Loucy (cell line): ENCODE results near the gene SLCO2A1.

Experiments
- H2AFZ ChIP-seq: fragments of 200-600 bp; sonication (generic); 2 replicates; pipeline ENCODE4 v1.6.0; 2016; ENCODE audit warnings: antibody characterized with exemption, mild to moderate bottlenecking, low read length, moderate library complexity
- H3F3A ChIP-seq: fragments of 200-600 bp; 2 replicates; pipeline ENCODE4 v1.6.0; 2016; ENCODE audit warnings: antibody characterized with exemption, low read depth, mild to moderate bottlenecking
- H3K27me3 ChIP-seq: fragments of 200-600 bp; sonication (generic); 2 replicates; pipeline ENCODE4 v1.6.1; 2014; ENCODE audit warnings: low read length, mild to moderate bottlenecking; ENCODE audit not compliant: insufficient read depth, poor library complexity, severe bottlenecking
- H3K36me3 ChIP-seq: fragments of 200-600 bp; sonication (generic); 2 replicates; pipeline ENCODE4 v1.6.1; 2016; ENCODE audit warnings: low read length; ENCODE audit not compliant: insufficient read depth
- H3K4me1 ChIP-seq: fragments of 200-600 bp; sonication (generic); 2 replicates; pipeline ENCODE4 v1.5.1; 2014; ENCODE audit warnings: low read length, mild to moderate bottlenecking; ENCODE audit not compliant: insufficient read depth, poor library complexity, severe bottlenecking
- H3K4me2 ChIP-seq: fragments of 200-600 bp; sonication (generic); 2 replicates; pipeline ENCODE4 v1.6.0; 2014; ENCODE audit warnings: antibody characterized with exemption, low read length, low read depth, mild to moderate bottlenecking; ENCODE audit not compliant: poor library complexity, severe bottlenecking
- H3K4me3 ChIP-seq: fragments of 200-600 bp; sonication (generic); 2 replicates; pipeline ENCODE4 v1.5.1; 2014; ENCODE audit warnings: low read length, mild to moderate bottlenecking, mixed read lengths; ENCODE audit not compliant: poor library complexity, severe bottlenecking
- H3K79me2 ChIP-seq: fragments of 200-600 bp; sonication (generic); 2 replicates; pipeline ENCODE4 v1.6.1; 2014; ENCODE audit warnings: low read length; ENCODE audit not compliant: insufficient read depth
- H3K9ac ChIP-seq: fragments of 200-600 bp; sonication (generic); 2 replicates; pipeline ENCODE4 v1.6.0; 2014; ENCODE audit warnings: mild to moderate bottlenecking, low read depth, low read length, moderate library complexity; ENCODE audit not compliant: poor library complexity, severe bottlenecking
- H3K9me2 ChIP-seq: fragments of 200-600 bp; sonication (generic); replicated peaks from 2 replicates; pipeline ENCODE4 v1.6.1; 2016; ENCODE audit warnings: low read depth, low read length, mixed read lengths
- H3K9me3 ChIP-seq: fragments of 200-600 bp; sonication (generic); 2 replicates; pipeline ENCODE4 v1.6.1; 2014; ENCODE audit warnings: mild to moderate bottlenecking, antibody characterized with exemption, low read length, low read depth; ENCODE audit not compliant: insufficient read depth
- H4K20me1 ChIP-seq: fragments of 200-600 bp; sonication (generic); 2 replicates; pipeline ENCODE4 v1.6.0; 2014; ENCODE audit warnings: antibody characterized with exemption, low read length, mild to moderate bottlenecking; ENCODE audit not compliant: insufficient read depth, poor library complexity, severe bottlenecking
- EZH2phosphoT487 ChIP-seq: fragments of 200-600 bp; IDR thresholded peaks from 2 replicates; pipeline ENCODE4 v1.6.1; 2018; ENCODE audit warnings: antibody characterized with exemption, mild to moderate bottlenecking, moderate library complexity, borderline replicate concordance
- TF ChIP-seq, protein P1 (sequence below): fragments of 200-600 bp; sonication (generic); conservative IDR thresholded peaks from 2 replicates; pipeline ENCODE4 v1.5.1; 2014; ENCODE audit warnings: mild to moderate bottlenecking, antibody characterized with exemption, low read length

The SLCO2A1 gene

DNA sequence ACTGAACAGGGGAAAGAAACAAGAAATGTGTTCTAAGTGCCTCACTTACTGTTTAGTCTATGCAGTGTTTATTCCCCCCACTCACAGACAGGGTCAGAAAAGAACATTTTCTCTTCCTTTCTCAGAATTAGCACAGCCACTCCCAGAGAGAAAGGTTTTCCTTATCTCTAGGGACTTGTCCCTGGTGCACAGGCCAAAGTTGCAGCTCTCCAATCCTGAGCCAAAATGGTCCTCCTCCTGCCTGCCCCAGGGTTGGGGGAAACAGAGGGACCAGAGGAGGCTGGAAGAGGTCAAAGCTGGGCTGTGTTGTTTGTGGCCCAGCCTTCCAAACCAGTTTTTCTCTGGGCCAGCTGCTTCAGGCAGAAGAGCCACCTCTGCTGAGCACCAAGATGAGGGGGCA lies 146.1 kb downstream of the SLCO2A1 start:
- H3K4me1 ChIP-seq, result no peaks in the 10 kb centered on the region
- no peaks in the 10 kb centered on the region for H3F3A ChIP-seq
- no peaks in the 10 kb centered on the region for H4K20me1 ChIP-seq
- H3K79me2 ChIP-seq, result no peaks in the 10 kb centered on the region
- H3K4me2 ChIP-seq, result no peak overlapping the region
- no peak overlapping the region for H3K4me3 ChIP-seq
- no peaks in the 10 kb centered on the region for H3K9me3 ChIP-seq
- no peak overlapping the region for H3K9ac ChIP-seq
- TF ChIP-seq, protein P1, sequence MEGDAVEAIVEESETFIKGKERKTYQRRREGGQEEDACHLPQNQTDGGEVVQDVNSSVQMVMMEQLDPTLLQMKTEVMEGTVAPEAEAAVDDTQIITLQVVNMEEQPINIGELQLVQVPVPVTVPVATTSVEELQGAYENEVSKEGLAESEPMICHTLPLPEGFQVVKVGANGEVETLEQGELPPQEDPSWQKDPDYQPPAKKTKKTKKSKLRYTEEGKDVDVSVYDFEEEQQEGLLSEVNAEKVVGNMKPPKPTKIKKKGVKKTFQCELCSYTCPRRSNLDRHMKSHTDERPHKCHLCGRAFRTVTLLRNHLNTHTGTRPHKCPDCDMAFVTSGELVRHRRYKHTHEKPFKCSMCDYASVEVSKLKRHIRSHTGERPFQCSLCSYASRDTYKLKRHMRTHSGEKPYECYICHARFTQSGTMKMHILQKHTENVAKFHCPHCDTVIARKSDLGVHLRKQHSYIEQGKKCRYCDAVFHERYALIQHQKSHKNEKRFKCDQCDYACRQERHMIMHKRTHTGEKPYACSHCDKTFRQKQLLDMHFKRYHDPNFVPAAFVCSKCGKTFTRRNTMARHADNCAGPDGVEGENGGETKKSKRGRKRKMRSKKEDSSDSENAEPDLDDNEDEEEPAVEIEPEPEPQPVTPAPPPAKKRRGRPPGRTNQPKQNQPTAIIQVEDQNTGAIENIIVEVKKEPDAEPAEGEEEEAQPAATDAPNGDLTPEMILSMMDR, result no peak
- no peak for TF ChIP-seq EZH2phosphoT487
- H3K9me2 ChIP-seq, result no peaks in the 10 kb centered on the region
- H3K36me3 ChIP-seq, result no peaks in the 10 kb centered on the region
- H3K27me3 ChIP-seq, result no peaks in the 10 kb centered on the region
- H2AFZ ChIP-seq, result no peak overlapping the region

DNA sequence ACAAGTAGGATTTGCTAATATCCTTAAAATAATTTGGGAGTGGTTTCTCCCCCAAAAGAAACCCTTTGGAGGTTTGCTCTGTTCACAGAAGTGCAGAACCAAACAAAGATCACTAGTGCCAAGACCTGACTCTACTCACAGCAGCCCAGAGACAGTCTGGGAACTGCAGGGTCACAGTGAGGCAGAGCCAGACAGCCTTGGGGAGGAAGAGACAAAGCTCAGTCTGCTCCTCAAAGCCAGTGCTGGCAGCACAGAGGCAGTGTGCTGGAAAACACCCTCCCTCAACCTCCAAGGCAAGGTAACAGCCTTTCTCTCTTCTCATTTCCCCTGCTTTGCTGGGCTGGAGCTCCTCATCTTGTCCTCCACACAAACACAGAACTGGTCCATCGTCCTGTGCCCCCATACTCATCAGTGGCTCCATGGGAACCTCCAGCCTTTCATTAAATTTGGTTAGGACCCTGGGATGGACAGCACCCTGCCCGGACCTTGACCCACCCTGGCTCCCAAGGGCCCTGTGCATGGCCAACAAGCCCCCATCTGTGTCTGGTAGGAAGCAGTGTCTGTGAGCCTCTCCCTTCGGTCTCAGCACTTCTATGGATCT lies 146.6 kb downstream of the SLCO2A1 start:
- Histone ChIP-seq H3K27me3 (no peaks in the 10 kb centered on the region), H4K20me1 (no peaks in the 10 kb centered on the region), H3K4me2 (no peak overlapping the region), H3K4me1 (no peaks in the 10 kb centered on the region), H3K4me3 (no peak overlapping the region), H3K9me3 (no peaks in the 10 kb centered on the region), H3K79me2 (no peaks in the 10 kb centered on the region), H3K36me3 (no peaks in the 10 kb centered on the region), H3F3A (no peaks in the 10 kb centered on the region), H3K9me2 (no peaks in the 10 kb centered on the region), H2AFZ (no peak overlapping the region), H3K9ac (no peak overlapping the region)
- no peak for TF ChIP-seq EZH2phosphoT487
- TF ChIP-seq, protein P1, result no peak

DNA sequence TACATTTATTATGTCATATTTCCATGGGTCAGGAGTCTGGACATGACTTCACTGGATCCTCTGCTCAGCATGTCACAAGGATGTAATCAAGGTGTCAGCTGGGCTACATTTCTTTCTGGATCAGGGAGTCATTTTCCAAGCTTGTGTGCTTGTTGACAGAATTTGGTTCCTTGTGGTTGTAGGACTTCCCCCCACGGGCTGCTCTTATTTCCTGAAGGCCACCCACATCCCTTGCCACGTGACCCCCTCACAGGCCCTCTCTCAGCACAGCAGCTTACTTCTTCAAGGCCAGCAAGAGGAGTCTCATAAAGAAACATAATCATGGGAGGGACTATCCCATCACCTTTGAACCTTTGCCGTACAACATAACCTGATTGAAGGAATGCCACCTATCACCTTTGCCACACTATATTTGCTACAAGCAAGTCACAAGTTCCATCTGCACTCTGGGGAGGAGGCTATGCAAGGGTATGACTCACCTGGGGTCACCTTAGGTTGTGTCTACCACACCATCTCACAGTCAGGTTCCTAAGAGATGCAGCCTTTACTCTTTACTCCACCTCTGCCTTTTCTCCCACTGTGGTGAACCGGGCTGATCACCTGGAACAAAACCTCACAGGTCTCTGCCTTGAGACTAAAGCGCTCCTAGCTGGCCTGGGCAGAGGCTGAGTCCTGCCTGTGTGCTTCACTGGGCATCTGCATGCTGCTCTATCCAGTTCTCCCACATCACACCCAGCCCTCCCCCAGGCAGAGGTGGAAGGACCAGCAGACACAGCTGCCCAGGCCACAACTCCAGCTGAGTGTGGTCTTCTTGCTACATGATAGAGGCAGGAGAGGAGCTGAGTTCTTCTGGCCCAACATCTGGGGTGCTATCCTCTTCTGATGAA lies 147.5 kb downstream of the SLCO2A1 start:
- H4K20me1 ChIP-seq, result no peaks in the 10 kb centered on the region
- H3K36me3 ChIP-seq, result no peaks in the 10 kb centered on the region
- no peak overlapping the region for H3K9ac ChIP-seq
- no peaks in the 10 kb centered on the region for H3F3A ChIP-seq
- H3K4me3 ChIP-seq, result no peak overlapping the region
- no peaks in the 10 kb centered on the region for H3K9me3 ChIP-seq
- no peak overlapping the region for H3K4me2 ChIP-seq
- no peaks in the 10 kb centered on the region for H3K4me1 ChIP-seq
- TF ChIP-seq, protein P1, result no peak
- TF ChIP-seq EZH2phosphoT487, result no peak
- H2AFZ ChIP-seq, result no peak overlapping the region
- no peaks in the 10 kb centered on the region for H3K27me3 ChIP-seq
- no peaks in the 10 kb centered on the region for H3K79me2 ChIP-seq
- H3K9me2 ChIP-seq, result no peaks in the 10 kb centered on the region
